Ectodermal cell (in vitro differentiated cells): ENCODE measurements around the gene HSPA12A.
"Not testable (repeated sequence)": the region's sequence is repeated elsewhere in the genome, so short reads cannot be mapped to it uniquely, and the experiment has no call there.

Experiments
- H3K27ac ChIP-seq: 2 replicates; pipeline ENCODE4 v1.7.0; 2013; ENCODE audit warnings: mild to moderate bottlenecking, low read depth, low read length; ENCODE audit not compliant: insufficient read depth, poor library complexity, severe bottlenecking
- H3K27me3 ChIP-seq: 2 replicates; pipeline ENCODE4 v1.7.0; 2013; ENCODE audit warnings: mild to moderate bottlenecking, low read length; ENCODE audit not compliant: insufficient read depth, control insufficient read depth, poor library complexity, severe bottlenecking
- H3K36me3 ChIP-seq: one replicate; pipeline ENCODE4 v1.7.0; 2013; ENCODE audit warnings: low read length; ENCODE audit not compliant: control insufficient read depth, insufficient read depth
- H3K4me1 ChIP-seq: one replicate; pipeline ENCODE4 v1.7.0; 2013; ENCODE audit warnings: low read length; ENCODE audit not compliant: control insufficient read depth, insufficient read depth
- H3K4me3 ChIP-seq: 2 replicates; pipeline ENCODE4 v1.7.0; 2013; ENCODE audit warnings: low read depth, low read length, control low read depth; ENCODE audit not compliant: insufficient read depth
- H3K9me3 ChIP-seq: 2 replicates; pipeline ENCODE4 v1.7.0; 2013; ENCODE audit warnings: mild to moderate bottlenecking, low read length, moderate library complexity; ENCODE audit not compliant: control insufficient read depth
- WGBS, 2 experiments: methylation state at CpG; one replicate each; pipeline ENCODE4 v1.1.7; 2013; ENCODE audit warnings: missing lambda C conversion rate in 2 of 2; 5-methylcytosine and 5-hydroxymethylcytosine counted together

HSPA12A gene

DNA sequence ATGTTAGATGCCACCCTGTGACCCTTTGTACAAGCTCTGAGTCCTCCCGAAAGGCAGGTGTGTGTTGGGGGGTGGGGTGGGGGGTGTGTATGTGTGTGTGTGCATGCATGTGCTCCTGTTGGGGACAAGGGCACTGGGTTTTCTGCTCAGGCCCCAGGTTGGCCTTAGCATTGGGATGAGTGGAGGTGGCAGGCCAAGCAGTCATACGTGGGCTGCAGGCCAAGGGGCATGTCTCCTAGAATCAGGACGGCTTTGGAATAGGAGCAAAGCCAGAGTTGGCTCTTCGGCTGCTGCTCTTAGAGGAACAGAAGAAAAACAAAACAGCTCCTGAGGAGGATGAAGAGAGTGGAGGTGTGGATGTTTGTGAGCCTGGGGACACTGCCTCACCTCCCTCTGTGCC is 26.0 kb downstream of the HSPA12A start:
- 89 to 91% methylated on average over 4 of the region's 4 CpGs for WGBS, 2 experiments
- H3K9me3 ChIP-seq: no peaks in the 10 kb centered on the region
- H3K27me3 ChIP-seq: peaks cover 3% of the 10 kb centered on the region
- no peaks in the 10 kb centered on the region for H3K36me3 ChIP-seq
- H3K4me3 ChIP-seq: no peak overlapping the region
- no peaks in the 10 kb centered on the region for H3K4me1 ChIP-seq
- no peak overlapping the region for H3K27ac ChIP-seq

DNA sequence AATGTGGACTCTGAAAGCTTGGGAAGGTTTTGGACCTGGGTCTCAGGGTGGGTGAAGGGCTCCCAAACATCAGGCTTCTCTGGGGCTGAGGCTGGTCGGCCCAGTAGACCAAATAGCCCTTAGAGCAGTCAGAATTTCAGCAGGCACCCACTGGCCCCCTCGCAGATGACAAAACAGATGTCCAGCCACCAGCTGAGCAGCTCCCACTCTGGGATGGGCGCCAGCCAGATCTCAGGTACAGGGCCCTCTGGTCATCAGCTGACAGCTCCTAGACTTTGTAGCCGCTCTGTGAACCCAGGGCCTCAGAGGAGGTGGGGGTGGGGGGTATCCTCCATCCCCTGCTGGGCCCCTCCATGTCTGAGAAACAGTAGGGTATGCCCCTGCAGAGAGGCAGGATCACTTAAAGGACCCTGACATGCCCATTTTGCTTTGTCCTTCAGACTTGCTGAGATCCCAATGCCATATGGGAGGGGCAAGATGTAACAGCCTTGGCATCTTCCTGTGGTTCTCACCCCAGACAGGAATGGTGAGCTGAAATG is 26.5 kb downstream of the HSPA12A start:
- Histone ChIP-seq H3K4me1 (no peaks in the 10 kb centered on the region), H3K4me3 (no peak overlapping the region), H3K27ac (no peak overlapping the region), H3K9me3 (no peaks in the 10 kb centered on the region), H3K36me3 (no peaks in the 10 kb centered on the region), H3K27me3 (peaks cover 3% of the 10 kb centered on the region)
- 92 to 94% methylated on average over 4 of the region's 4 CpGs for WGBS, 2 experiments

DNA sequence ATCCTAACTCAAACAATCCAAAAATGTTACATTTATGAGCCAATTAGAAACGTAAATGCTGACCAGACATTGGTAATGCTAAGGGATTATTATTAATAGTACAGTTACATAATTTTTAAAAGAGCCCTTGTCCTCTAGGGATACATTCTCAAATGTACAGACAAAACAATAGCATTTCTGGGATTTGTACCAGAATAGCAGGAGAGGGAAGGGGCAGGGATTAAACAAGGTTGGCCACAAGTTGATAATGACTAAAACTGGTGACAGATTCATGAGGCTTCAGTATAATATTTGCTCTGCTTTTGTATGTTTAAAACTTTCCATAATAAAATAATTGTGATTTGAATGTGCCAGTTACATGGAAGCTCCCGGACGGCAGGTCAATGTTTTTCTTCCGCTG is 27.0 kb downstream of the HSPA12A start:
- Histone ChIP-seq H3K36me3 (no peaks in the 10 kb centered on the region), H3K27me3 (peaks cover 3% of the 10 kb centered on the region), H3K4me3 (no peak overlapping the region), H3K27ac (no peak overlapping the region), H3K4me1 (no peaks in the 10 kb centered on the region), H3K9me3 (no peaks in the 10 kb centered on the region)
- 95 to 100% methylated on average over 3 of the region's 4 CpGs for WGBS, 2 experiments

DNA sequence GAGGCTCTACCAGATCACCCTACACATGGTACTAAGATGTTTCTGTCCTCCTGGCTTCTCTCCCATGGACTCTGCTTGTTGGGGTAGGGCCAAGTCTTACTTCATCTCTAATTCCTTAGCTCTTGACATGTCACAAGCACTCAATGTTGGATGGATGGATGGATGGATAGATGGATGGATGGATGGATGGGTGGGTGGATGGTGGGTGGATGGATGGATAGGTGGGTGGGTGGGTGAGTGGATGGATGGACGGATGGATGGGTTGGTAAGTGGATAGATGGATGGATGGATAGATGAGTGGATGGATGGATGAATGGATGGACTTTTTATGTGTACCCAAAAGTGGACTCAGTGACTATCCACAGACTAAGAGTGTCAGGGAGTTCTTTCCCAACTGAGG is 28.5 kb downstream of the HSPA12A start:
- Histone ChIP-seq H3K9me3 (no peaks in the 10 kb centered on the region), H3K27me3 (no peaks in the 10 kb centered on the region), H3K4me1 (no peaks in the 10 kb centered on the region), H3K27ac (no peak overlapping the region), H3K4me3 (no peak overlapping the region), H3K36me3 (no peaks in the 10 kb centered on the region)
- 36 to 43% methylated on average over 1 of the region's 1 CpG for WGBS, 2 experiments

DNA sequence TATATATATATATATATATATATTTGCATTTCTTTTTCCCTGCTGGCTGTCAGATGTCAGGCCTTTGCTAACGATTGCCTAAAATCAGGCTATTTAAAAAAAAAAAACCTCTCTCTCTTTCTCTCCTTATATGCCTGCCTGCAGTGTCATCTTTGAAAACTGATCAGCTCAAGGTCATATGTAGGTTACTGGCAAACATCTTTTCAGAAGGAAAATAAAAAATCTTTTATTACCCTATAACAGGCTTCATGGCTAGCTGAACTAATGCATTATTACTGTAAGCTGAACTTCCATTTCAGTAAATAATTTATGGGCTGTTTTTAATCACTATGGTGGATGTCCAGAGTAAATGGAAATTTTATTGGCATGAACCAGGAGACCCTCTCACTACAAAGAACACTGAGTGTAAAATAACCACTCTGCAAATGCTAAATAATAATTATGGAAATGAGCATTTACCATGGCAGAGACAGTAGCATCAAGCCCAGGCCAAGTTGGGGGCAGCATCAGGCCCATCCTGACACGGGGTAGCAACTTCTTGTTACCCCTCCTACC is 29.3 kb downstream of the HSPA12A start:
- no peak overlapping the region for H3K4me3 ChIP-seq
- no peaks in the 10 kb centered on the region for H3K36me3 ChIP-seq
- WGBS, 2 experiments: 85 to 95% methylated on average over 2 of the region's 2 CpGs
- H3K27me3 ChIP-seq: no peaks in the 10 kb centered on the region
- no peaks in the 10 kb centered on the region for H3K9me3 ChIP-seq
- no peaks in the 10 kb centered on the region for H3K4me1 ChIP-seq
- H3K27ac ChIP-seq: no peak overlapping the region

DNA sequence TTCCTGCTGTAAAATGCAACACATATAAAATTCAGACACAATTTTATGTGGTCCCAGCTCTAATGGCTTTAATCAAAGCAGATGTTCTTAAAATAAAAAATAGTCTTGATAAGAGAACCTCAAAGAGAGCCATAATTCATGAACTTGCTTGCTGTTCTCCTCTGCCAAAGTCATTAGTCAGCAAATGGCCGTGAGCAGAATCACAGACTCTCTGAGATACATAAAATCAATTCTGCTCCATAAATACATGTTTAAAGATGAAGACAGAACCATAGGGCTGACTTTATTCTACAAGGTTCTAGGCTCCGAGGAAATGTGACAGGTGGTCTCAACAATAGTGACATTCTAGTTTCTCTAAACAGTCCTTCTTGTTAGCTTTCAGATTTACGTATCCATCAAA is 29.8 kb downstream of the HSPA12A start:
- 96% methylated on average over 2 of the region's 3 CpGs for WGBS, 2 experiments

DNA sequence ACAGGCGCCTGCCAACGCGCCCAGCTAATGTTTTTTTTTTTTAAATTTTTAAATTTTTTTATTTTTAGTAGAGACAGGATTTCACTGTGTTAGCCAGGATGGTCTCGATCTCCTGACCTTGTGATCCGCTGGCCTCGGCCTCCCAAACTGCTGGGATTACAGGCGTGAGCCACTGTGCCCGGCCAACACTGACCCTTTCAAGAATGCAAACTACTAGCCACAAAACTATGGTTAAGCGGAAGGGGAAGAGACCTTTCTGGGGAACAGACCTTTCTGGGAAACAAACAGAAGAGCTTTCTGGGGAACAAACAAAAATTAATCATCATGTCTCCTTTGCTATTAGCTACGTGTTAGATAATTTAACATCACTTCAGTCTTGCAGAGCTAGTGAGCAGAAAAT is 30.6 kb downstream of the HSPA12A start:
- not testable (repeated sequence) for H3K36me3 ChIP-seq, H3K27ac ChIP-seq, H3K27me3 ChIP-seq, H3K9me3 ChIP-seq, H3K4me1 ChIP-seq, H3K4me3 ChIP-seq
- 95% methylated on average over 7 to 8 of the region's 10 CpGs for whole genome bisulfite sequencing, 2 experiments

More for the DNA sequence above, 29.8 kb downstream of the HSPA12A start:
- no peaks in the 10 kb centered on the region for H3K36me3 ChIP-seq
- no peaks in the 10 kb centered on the region for H3K4me1 ChIP-seq
- H3K27me3 ChIP-seq: no peaks in the 10 kb centered on the region
- no peaks in the 10 kb centered on the region for H3K9me3 ChIP-seq
- no peak overlapping the region for H3K27ac ChIP-seq
- H3K4me3 ChIP-seq: no peak overlapping the region

DNA sequence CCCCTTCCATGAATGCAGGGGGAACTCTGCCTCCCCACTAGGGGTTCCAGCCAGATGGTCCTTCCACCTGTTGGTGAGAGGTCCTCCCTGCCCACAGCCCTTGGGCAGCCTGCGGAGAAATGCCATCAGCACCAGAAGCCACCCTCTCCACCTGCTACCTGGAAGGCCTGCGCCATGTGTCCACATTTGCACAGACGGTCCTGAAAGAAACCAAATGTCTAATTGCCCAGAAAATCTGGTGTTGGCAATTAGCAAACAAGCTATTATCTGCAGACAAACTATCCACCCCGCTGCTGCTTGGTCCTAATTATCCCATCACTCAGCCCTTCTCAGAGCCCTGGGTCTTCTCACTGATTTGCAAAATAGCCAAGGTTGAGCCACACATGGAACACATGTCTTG is 32.3 kb downstream of the HSPA12A start:
- Histone ChIP-seq H3K27ac (no peak overlapping the region), H3K4me3 (no peak overlapping the region), H3K9me3 (no peaks in the 10 kb centered on the region), H3K36me3 (no peaks in the 10 kb centered on the region), H3K4me1 (no peaks in the 10 kb centered on the region), H3K27me3 (no peaks in the 10 kb centered on the region)
- 93 to 95% methylated on average over 4 of the region's 4 CpGs for WGBS, 2 experiments

DNA sequence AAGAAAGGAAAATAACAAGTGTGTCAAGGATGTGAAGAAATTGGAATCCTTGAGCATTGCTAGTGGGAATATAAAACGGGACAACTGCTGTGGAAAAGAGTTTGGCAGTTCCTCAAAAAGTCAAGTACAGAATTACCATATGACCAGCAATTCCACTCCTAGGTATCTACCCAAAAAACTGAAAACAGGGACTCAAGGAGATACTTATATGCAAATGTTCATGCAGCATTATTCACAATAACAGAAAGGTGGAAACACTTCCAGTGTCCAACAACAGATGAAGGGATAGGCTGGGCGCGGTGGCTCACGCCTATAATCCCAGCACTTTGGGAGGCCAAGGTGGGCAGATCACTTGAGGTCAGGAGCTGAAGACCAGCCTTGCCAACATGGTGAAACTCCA is 33.5 kb downstream of the HSPA12A start:
- WGBS, 2 experiments: 91 to 92% methylated on average over 4 of the region's 4 CpGs
- Histone ChIP-seq H3K4me3 (no peak overlapping the region), H3K9me3 (no peaks in the 10 kb centered on the region), H3K36me3 (no peaks in the 10 kb centered on the region), H3K4me1 (no peaks in the 10 kb centered on the region), H3K27ac (no peak overlapping the region), H3K27me3 (no peaks in the 10 kb centered on the region)

DNA sequence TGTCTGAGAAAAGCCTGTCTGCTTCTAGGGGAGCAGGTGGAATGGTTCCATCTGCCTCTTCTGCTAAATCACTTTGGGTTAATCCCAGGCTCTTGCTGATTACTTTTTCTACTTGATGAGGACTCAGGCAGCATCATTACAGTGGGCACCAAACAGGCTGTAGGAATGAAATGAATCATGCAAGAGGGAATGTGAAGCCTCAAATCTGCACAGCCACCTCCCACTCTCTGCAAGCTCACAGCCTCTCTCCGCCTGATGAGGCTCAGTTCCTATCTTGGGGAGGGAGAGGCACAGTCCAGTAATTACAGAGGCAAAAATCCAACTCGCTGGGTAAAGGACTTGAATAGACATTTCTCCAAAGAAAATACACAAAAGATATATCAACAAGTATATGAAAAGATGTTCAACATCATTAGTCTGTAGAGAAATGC is 34.0 kb downstream of the HSPA12A start:
- H3K4me1 ChIP-seq: no peaks in the 10 kb centered on the region
- no peaks in the 10 kb centered on the region for H3K27me3 ChIP-seq
- no peaks in the 10 kb centered on the region for H3K36me3 ChIP-seq
- H3K9me3 ChIP-seq: no peaks in the 10 kb centered on the region
- no peak overlapping the region for H3K4me3 ChIP-seq
- 90 to 93% methylated on average over 1 to 2 of the region's 2 CpGs for WGBS, 2 experiments
- no peak overlapping the region for H3K27ac ChIP-seq

DNA sequence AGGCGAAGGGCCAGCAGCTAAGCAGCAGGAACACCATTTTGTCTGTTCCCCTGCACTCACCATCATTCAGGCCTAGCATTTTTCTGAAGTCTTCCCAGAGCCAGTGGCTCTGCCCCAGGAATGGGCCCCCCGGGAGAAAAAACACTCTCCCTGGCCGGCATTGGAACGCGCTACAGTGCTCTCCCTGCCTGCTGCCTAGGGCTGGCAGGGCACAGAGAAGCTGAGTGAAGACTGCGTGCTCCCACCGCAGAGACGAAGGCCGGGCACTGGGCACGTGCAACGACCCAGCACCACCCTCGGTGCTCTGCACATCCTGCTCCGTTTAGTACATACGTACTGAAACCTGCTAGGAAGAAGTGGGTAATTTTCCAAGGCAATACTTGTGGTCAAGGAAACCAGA is 34.4 kb downstream of the HSPA12A start:
- Histone ChIP-seq H3K9me3 (no peaks in the 10 kb centered on the region), H3K4me3 (no peak overlapping the region), H3K27me3 (no peaks in the 10 kb centered on the region), H3K36me3 (no peaks in the 10 kb centered on the region), H3K4me1 (no peaks in the 10 kb centered on the region), H3K27ac (no peak overlapping the region)
- WGBS, 2 experiments: 92 to 94% methylated on average over 14 of the region's 14 CpGs
